GM19328 (cell line): ENCODE measurements around the gene KRTAP2-1.
"Not testable (repeated sequence)": the region's sequence is repeated elsewhere in the genome, so short reads cannot be mapped to it uniquely, and the experiment has no call there.

Source experiments
- ATAC-seq: cut with Tn5 transposase; IDR thresholded peaks from one replicate; pipeline ENCODE4 v1.9.1; 2021; ENCODE audit warnings: mild to moderate bottlenecking, moderate library complexity; ENCODE audit not compliant: unreplicated experiment

The KRTAP2-1 gene

GRCh38 chr17:41058741-41059140, 11.6 kb upstream of the KRTAP2-1 start:
- no peak for ATAC-seq

- ATAC-seq: no peak
Measured at GRCh38 chr17:41057547-41057946, 10.4 kb upstream of the KRTAP2-1 start.

GRCh38 chr17:41055130-41055529, 8.0 kb upstream of the KRTAP2-1 start, which contains the start of gene KRTAP2-2:
TSS of gene KRTAP2-2 (minus strand) at chr17:41055230. CDS start at chr17:41055211, 19 bp downstream.
- not testable (repeated sequence) for ATAC-seq

- not testable (repeated sequence) for ATAC-seq
Measured at GRCh38 chr17:41054556-41054955, 7.4 kb upstream of the KRTAP2-1 start.

- no peak for ATAC-seq
Measured at GRCh38 chr17:41054025-41054424, 6.9 kb upstream of the KRTAP2-1 start.

GRCh38 chr17:41052566-41052965, 5.5 kb upstream of the KRTAP2-1 start:
- no peak for ATAC-seq

GRCh38 chr17:41049110-41049509, 2.0 kb upstream of the KRTAP2-1 start:
- ATAC-seq: no peak

GRCh38 chr17:41048441-41048840, 1.3 kb upstream of the KRTAP2-1 start:
- no peak for ATAC-seq

- no peak for ATAC-seq
Measured at GRCh38 chr17:41042953-41043352, 4.2 kb downstream of the KRTAP2-1 start.

- ATAC-seq: not testable (repeated sequence)
Measured at GRCh38 chr17:41040783-41041571, 6.1 kb downstream of the KRTAP2-1 start, which contains the start of gene KRTAP1-1. TSS of gene KRTAP1-1 (minus strand) at chr17:41041450. CDS start at chr17:41041397, 53 bp downstream.

- ATAC-seq: no peak
Measured at GRCh38 chr17:41037853-41038350, 9.2 kb downstream of the KRTAP2-1 start.

- not testable (repeated sequence) for ATAC-seq
Measured at GRCh38 chr17:41034346-41034935, 12.7 kb downstream of the KRTAP2-1 start, which contains the start of gene KRTAP1-3. TSS of gene KRTAP1-3 (minus strand) at chr17:41034874. CDS start at chr17:41034821, 53 bp downstream.

GRCh38 chr17:41029633-41030245, 17.4 kb downstream of the KRTAP2-1 start, which contains the start of gene KRTAP1-4:
TSS of gene KRTAP1-4 (minus strand) at chr17:41030195. CDS start at chr17:41030078, 117 bp downstream.
- no peak for ATAC-seq

- ATAC-seq: no peak
Measured at GRCh38 chr17:41026715-41027471, 20.2 kb downstream of the KRTAP2-1 start, which contains the start of gene KRTAP1-5. TSS of gene KRTAP1-5 (minus strand) at chr17:41027208. CDS start at chr17:41027155, 53 bp downstream.

GRCh38 chr17:41024697-41025096, 22.4 kb downstream of the KRTAP2-1 start:
- no peak for ATAC-seq

GRCh38 chr17:41020336-41020735, 26.8 kb downstream of the KRTAP2-1 start:
- no peak for ATAC-seq

- no peak for ATAC-seq
Measured at GRCh38 chr17:41019415-41019814, 27.7 kb downstream of the KRTAP2-1 start.

GRCh38 chr17:41018541-41018940, 28.6 kb downstream of the KRTAP2-1 start:
- no peak for ATAC-seq

- no peak for ATAC-seq
Measured at GRCh38 chr17:41016578-41017215, 30.4 kb downstream of the KRTAP2-1 start.

- ATAC-seq: no peak
Measured at GRCh38 chr17:41015454-41015853, 31.7 kb downstream of the KRTAP2-1 start.
